GM21576 (cell line): ENCODE results near the gene ARAP2.
A peak's percentile ranks its signal among the peaks of the same experiment; 100 is the strongest.

Experiments used
- ATAC-seq: cut with Tn5 transposase; IDR thresholded peaks from one replicate; pipeline ENCODE4 v1.9.1; 2021; ENCODE audit warnings: mild to moderate bottlenecking, moderate library complexity; ENCODE audit not compliant: unreplicated experiment

Gene ARAP2

DNA sequence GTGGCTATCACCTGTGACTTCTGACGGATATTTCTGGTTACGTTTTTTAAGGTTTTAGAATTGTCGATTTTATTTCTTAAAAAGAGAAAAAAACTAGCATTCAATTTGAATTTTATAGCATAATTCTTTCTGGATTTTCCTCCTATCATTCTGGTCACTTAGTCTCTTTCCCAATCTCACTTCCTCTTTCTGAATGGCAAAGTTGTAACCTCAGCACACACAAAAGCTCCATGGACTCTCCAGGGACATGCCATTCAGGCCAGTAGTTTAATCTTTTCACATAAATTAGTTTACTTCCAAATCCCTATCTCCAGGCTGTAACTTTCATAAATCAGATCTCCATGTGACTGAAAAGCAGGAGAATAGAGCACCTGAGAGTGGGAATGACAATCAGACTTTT lies 110.7 kb downstream of the ARAP2 start:
- no peak for ATAC-seq

GRCh38 chr4:36133086-36133485 lies 111.2 kb downstream of the ARAP2 start:
- ATAC-seq = no peak

DNA sequence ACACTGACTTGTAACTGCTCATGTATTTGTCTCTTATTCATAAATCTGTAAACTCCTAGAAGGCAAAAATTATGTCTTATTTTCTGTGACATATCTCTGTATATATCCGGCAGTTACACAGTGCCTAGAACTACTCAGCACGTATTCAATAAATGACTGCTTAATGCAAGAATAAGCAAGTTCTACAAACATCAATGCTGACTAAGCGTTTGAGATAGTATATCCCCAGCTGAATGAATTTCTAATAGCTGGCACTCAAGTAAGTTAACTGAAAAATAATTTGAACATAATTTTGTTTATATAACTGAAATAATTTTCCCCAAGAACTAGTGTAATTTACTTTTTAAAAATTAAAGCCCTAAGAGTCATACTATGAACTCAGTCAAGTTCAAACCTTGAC lies 113.7 kb downstream of the ARAP2 start:
- ATAC-seq = no peak

GRCh38 chr4:36128689-36129088 lies 115.6 kb downstream of the ARAP2 start:
- no peak for ATAC-seq

- no peak for ATAC-seq
These were observed 120.4 kb downstream of the ARAP2 start for GRCh38 chr4:36123906-36124305.

DNA sequence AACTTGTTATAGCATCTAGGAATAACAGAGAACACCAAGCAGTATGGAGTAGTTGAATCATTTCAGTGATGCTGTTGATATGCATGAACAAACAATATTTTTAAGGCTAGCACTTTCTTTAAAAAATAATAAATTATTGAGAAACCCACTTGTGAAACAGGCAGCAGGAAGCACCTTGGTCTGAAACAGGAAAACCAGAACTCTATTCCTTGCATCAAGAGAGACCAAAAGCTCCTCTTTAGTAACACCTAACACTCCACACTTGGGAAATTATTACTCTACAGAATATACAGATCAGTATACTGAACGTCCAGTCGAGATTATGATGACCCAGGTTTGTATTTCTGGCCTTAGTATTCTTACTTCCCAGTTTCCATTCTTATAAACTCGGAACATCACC lies 129.0 kb downstream of the ARAP2 start:
- no peak for ATAC-seq

- no peak for ATAC-seq
These were observed 133.1 kb downstream of the ARAP2 start for GRCh38 chr4:36111172-36111571.

DNA sequence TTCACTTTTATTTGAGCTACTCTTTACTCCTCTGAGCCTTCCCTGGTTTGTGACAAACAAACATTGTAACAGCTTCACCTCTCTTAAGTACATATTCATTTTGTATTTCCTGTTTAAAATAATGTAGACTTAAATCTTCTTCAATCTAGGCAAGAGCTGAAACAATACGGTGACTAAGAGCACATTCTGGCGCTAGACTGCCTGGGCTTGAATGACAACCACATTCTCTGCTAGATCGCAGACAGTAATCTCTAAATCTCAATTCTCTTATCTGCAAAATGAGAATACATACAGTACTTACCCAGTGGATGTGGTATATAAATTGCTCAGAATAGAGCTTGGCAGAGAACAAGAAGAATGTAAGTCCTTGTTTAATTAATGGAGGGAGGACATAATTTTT lies 144.8 kb downstream of the ARAP2 start:
- ATAC-seq = no peak

DNA sequence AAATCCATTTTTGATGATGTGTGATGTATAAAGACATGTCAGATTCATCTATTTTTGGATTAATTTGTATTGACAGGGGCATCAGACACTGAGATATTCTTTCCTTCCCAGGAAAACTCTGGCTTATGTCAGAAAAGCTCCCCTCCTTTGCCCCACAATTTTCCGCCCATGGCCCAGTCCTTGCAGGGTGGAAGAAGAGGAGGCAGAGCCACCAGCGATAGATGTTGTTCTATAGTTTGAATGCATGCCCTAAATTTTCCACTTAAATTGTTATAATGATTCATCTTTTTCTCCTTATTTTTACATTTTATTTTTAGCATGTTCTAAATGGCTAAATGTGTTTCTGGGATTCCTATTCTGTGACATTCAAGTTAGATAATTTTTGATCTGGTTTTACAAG lies 149.3 kb downstream of the ARAP2 start:
- no peak for ATAC-seq

DNA sequence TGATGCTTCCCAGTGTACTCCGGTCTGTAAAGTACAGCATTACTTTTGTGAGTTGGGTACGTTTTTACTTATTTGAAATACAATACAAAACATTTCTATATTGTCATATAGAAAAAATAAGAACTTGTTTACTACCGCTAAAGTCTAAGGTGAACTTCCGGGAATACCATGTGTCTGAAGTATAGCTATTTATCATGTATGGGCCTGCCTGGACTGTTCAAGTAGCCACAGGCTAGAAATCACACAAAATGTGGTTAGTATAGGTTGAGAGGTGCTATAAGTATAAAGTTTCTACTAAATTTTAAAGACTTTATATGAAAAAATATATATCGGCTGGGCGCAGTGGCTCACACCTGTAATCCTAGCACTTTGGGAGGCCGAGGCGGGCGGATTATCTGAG lies 152.3 kb downstream of the ARAP2 start:
- no peak for ATAC-seq

DNA sequence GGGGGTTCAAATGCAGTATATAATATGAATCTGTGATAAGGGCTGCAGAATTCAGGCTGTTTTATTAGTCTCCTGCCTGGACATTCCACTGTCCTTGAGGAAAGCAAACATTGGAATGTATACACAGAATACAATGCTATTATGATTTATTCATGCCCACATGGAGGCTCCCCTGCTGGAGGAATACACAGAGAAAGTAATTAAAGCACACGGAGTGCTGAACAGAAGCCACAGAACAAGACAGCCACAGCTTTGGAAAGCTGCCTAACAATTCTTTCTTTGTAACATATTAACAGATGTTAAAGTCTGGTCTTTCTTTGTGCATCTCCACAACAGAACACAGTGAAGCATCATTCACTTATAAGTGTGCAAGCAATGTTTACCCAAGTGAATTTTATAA lies 155.8 kb downstream of the ARAP2 start:
- no peak for ATAC-seq

DNA sequence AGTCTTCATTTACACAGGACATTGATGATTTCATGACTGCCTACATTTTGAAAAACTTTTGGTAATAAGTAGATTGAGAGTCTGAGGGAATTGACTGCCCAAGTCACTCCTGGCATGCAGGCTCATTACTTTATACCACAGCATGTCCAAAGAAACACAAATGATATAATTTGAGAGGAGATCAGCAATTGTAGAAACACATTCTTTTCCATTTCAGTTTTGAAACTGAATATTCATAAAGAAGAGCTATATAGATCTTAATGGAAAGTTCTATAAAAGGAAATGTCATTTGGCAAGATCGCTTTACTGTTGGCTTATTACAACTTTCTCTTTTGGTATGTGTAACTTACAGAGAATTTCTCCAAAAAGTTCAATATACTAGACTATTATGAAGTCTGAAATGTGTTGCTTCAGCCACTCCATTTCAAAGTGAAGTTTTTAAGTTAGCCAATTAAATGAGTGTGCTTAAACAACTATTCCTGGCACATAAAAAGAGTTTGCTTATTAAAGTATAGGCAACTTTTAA lies 158.0 kb downstream of the ARAP2 start:
- ATAC-seq = no peak

DNA sequence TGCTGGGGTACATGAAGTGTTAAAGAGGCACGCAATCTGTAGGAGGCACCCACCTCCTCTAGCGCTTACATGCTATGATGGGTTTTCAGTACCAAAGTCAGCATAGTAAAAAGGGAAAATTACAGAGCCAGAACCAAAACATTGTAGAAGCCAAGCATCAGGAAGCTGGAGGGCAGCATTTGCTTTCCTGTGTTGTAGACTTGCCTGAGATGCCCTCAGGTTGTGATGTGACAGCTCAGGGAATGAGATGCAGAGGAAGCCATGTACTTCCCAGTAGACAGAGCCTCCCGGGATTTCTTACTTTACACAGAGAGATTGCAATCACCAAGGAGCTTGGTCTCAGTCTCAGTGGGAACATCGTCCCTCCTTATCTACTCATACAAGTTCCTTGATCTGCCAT lies 161.5 kb downstream of the ARAP2 start:
- ATAC-seq = no peak

GRCh38 chr4:36081185-36081584 lies 163.1 kb downstream of the ARAP2 start:
- ATAC-seq = peak; percentile 99

DNA sequence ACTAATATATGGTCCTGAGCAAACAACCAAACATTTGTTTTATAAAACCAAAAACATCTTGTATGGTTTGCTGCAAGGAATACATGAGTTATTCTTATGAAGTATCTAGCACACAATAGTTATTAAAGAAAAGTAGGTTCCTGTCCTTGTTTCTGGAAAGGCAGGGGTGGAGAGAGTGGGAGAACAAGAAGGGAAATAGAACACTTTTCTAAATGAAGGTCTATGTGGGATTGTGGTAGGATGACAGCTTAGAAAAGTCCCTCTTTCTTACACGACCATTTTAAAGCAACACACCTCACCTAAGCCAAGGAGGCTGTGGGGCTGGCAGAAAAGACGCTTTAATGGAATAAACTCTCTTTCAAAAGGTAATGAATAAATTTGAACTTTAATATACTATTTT lies 164.6 kb downstream of the ARAP2 start:
- ATAC-seq = no peak

GRCh38 chr4:36078319-36078718 lies 166.0 kb downstream of the ARAP2 start:
- ATAC-seq = no peak

GRCh38 chr4:36072529-36072928 lies 171.8 kb downstream of the ARAP2 start:
- no peak for ATAC-seq

DNA sequence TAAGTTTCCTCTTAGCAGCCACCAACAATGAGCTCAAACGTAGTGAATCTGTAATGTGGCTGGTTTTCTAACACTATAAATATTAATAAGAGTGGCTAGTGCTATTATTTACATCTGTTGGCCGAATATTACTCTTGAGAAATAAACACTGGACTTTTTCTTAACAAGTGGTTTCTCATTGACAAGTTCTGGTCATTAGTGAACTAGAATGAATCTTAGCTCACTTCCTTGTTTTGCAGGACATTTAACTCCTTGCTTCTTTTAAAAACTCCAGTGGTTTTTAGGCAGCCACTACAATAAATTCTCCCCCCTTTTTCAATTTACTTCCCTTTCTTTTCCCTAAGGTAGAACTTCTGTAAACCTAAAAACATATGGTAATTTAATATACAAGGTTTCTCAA lies 177.2 kb downstream of the ARAP2 start:
- ATAC-seq = no peak

DNA sequence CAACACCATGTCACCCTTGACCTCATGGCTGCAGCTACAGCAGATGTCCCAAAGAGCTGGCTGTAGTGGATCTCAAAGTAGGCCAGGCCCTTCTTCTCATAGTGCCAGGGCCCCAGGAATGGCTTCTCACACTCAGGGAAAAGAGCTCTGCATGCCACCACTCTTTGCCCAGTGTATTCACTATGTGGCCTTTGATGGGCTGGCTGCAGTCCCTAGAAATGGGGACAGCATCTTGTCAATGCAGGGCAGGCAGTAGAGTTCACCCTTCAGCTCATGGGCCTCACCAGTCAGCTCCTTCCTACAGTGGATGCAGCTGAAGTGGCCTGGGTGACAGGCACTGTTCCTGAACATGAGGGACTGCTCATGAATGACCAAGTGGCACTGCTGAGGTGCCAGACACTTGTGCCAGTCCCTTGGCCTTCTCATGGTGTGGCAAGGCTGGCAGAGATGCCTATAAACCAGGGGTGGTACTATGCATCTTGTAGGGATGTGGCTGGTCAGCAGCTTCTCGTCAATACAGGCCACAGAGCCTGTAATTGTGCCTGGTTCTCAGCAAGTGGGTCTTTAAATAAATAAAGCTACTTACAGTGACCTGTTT lies 178.9 kb downstream of the ARAP2 start:
- ATAC-seq = no peak

DNA sequence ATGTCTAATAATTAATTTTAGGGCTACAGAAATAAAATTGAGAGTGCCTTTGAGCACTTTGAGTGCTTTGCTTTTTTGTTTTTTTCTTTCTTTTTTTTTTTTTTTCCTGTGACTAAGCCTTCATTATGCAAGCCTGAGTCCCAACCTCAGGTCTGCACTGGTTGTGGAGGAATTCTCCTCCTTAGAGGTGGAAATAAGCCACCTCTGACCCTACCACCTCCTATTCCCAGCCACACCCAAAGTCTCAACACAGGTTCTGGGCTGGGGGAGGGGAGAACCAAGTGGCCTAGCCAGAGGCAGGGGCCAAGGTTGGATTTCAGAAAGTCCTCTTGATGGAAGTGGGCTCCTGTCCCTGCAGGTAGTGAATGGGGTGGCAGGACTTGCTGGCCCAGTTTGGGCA lies 180.2 kb downstream of the ARAP2 start:
- no peak for ATAC-seq

DNA sequence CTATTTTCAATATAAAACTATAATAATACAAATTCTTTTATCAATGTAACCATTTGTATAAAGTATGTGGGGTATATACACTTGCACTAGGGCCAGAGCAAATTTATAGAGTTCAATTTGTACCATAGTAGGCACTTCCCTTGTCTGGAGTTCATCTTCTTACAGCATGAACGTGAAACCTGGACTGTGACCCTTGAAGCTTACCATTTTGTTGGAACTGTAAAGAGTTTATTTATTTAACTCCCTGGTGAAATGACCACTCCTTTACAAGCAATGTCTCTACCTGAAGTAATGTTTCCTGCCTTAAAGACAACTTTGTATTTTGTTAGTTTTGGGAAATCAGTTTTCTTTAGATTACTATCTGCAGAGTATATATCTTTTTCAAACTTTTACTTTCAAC lies 188.2 kb downstream of the ARAP2 start:
- no peak for ATAC-seq

DNA sequence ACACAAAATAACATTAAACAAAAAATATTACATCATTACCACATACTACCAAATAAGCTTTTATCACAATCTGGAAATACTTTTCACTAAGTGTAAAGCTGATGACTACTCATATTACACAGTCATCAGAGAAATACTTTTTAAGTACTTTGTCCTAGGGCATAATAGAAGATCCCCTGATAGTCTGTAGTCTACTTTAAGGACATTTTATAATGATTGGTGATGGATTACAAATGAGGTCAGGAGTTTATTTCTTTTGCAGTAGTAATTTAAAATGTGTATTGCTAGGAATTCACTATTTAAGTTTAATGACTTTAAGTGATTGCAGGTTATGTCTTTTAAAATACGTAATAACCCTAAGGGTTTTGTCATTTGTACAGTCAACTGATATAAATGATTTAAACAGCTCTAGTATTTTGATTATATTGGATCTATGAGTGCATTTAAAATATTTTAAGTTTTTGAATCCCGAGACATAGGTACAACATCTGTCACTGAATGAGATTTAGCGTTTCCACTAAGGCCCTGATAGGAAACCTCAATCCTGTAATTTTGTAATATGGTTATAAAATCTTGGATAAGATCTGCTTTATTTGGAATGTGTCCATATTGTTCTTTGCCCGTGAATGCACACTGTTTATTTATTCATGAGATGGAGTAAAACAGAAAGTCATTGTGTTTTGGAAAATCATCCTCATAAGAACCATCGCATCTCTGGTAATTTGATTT lies 189.5 kb downstream of the ARAP2 start:
- no peak for ATAC-seq

DNA sequence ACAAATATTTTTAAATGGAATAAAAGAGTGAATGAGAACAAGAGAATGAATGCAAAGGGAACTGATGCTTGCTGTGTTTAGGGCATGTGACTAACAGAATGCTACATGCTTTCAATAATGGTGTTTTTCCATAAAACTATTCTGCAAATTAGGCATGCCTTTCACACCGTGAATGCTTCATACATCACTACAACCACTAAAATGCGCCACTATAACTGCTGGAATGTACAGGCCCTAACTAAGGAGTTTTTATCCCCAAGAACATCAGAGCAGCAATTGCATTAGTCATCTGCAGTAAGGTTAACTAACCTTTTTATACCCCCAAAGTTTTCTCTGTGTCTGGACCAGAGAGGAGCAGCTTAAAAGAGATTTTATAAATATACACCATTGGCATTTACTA lies 190.4 kb downstream of the ARAP2 start:
- ATAC-seq = no peak
